Astrocyte (in vitro differentiated cells and primary cell): ENCODE data around the gene LRRN4CL. TPM values are rescaled to one million over a fixed set of nuclear protein-coding genes. Genes with fewer than 3 reads are reported as not detected.

Source experiments
- DNase-seq: peaks from one replicate; pipeline ENCODE4 v3.0.0-alpha.2; 2010; ENCODE audit warnings: low read depth
- FAIRE-seq: peaks from 2 replicates; lab custom pipeline; 2011; peaks lifted over from hg19 to GRCh38; lab: Jason Lieb, UNC
- H2AFZ ChIP-seq: 2 replicates; pipeline ENCODE4 v1.6.0; 2012; ENCODE audit warnings: low read depth, low read length, inconsistent platforms
- H3K27ac ChIP-seq: 2 replicates; pipeline ENCODE4 v1.5.1; 2011; ENCODE audit warnings: low read depth, low read length, inconsistent platforms
- H3K27me3 ChIP-seq: 2 replicates; pipeline ENCODE4 v1.6.0; 2011; ENCODE audit warnings: low read length, inconsistent platforms; ENCODE audit not compliant: insufficient read depth
- H3K36me3 ChIP-seq: 2 replicates; pipeline ENCODE4 v1.5.1; 2011; ENCODE audit warnings: low read length, inconsistent platforms; ENCODE audit not compliant: insufficient read depth
- H3K4me1 ChIP-seq: 2 replicates; pipeline ENCODE4 v1.5.1; 2011; ENCODE audit warnings: low read length, inconsistent platforms; ENCODE audit not compliant: insufficient read depth
- H3K4me2 ChIP-seq: 2 replicates; pipeline ENCODE4 v1.6.0; 2012; ENCODE audit warnings: low read length, inconsistent platforms
- H3K4me3 ChIP-seq: 2 replicates; pipeline ENCODE4 v1.5.1; 2011; ENCODE audit warnings: low read depth, mild to moderate bottlenecking, low read length, inconsistent platforms; ENCODE audit not compliant: insufficient read depth
- H3K79me2 ChIP-seq: 2 replicates; pipeline ENCODE4 v1.6.0; 2012; ENCODE audit warnings: mild to moderate bottlenecking, low read length, inconsistent platforms; ENCODE audit not compliant: insufficient read depth
- H3K9ac ChIP-seq: 2 replicates; pipeline ENCODE4 v1.6.0; 2012; ENCODE audit warnings: mild to moderate bottlenecking, low read length, inconsistent platforms
- H3K9me3 ChIP-seq: 2 replicates; pipeline ENCODE4 v1.5.1; 2012; ENCODE audit warnings: low read depth, mild to moderate bottlenecking, low read length, inconsistent platforms; ENCODE audit not compliant: insufficient read depth
- H4K20me1 ChIP-seq: 2 replicates; pipeline ENCODE4 v1.6.0; 2012; ENCODE audit warnings: low read length, inconsistent platforms; ENCODE audit not compliant: insufficient read depth
- H3K27ac Mint-ChIP-seq: one replicate; pipeline ENCODE4 v1.8.0; 2021; ENCODE audit warnings: mild to moderate bottlenecking, mixed read lengths; ENCODE audit not compliant: unreplicated experiment
- H3K27me3 Mint-ChIP-seq: one replicate; pipeline ENCODE4 v1.8.0; 2021; ENCODE audit warnings: low read depth, mixed read lengths; ENCODE audit not compliant: unreplicated experiment
- H3K36me3 Mint-ChIP-seq: one replicate; pipeline ENCODE4 v1.8.0; 2021; ENCODE audit warnings: low read depth, mixed read lengths; ENCODE audit not compliant: unreplicated experiment
- H3K4me1 Mint-ChIP-seq: one replicate; pipeline ENCODE4 v1.8.0; 2021; ENCODE audit warnings: low read depth, mixed read lengths; ENCODE audit not compliant: unreplicated experiment
- H3K4me3 Mint-ChIP-seq: one replicate; pipeline ENCODE4 v1.8.0; 2021; ENCODE audit warnings: mild to moderate bottlenecking, moderate library complexity, mixed read lengths; ENCODE audit not compliant: unreplicated experiment
- H3K9me3 Mint-ChIP-seq: one replicate; pipeline ENCODE4 v1.8.0; 2021; ENCODE audit warnings: mild to moderate bottlenecking, mixed read lengths; ENCODE audit not compliant: unreplicated experiment
- CTCF ChIP-seq: IDR thresholded peaks from 2 replicates; pipeline ENCODE4 v1.5.1; 2011; ENCODE audit warnings: low read depth, mild to moderate bottlenecking, inconsistent platforms, low read length, moderate library complexity; ENCODE audit not compliant: insufficient read depth
- EZH2 ChIP-seq: IDR thresholded peaks from 2 replicates; pipeline ENCODE4 v1.6.1; 2012; ENCODE audit warnings: mild to moderate bottlenecking, low read length, inconsistent platforms; ENCODE audit not compliant: insufficient read depth
- total RNA-seq: library from RNA; stranded (reverse); gene quantifications from 2 replicates; pipeline ENCODE4 v1.2.1, GENCODE V29; 2021

Gene LRRN4CL
- total RNA-seq, 1 donor from 2014 or later = 0.43 TPM

- TF ChIP-seq EZH2 (no peak), CTCF (no peak)
- peak overlapping the region; percentile 98 for H3K4me3 Mint-ChIP-seq
- Histone ChIP-seq H3K27ac (peak overlapping the region; percentile 98), H3K79me2 (peaks cover 77% of the 10 kb centered on the region), H3K4me3 (peak overlapping the region; percentile 96), H3K36me3 (peaks cover 19% of the 10 kb centered on the region), H3K27me3 (no peaks in the 10 kb centered on the region), H4K20me1 (peaks cover 29% of the 10 kb centered on the region), H3K4me1 (peaks cover 3% of the 10 kb centered on the region), H3K9me3 (no peaks in the 10 kb centered on the region), H3K4me2 (peak overlapping the region; percentile 93), H2AFZ (peak overlapping the region; percentile 67), H3K9ac (peak overlapping the region; percentile 100)
- H3K27me3 Mint-ChIP-seq = no peaks in the 10 kb centered on the region
- peaks cover 2% of the 10 kb centered on the region for H3K36me3 Mint-ChIP-seq
- DNase-seq = no peak
- FAIRE-seq = no peak
- H3K9me3 Mint-ChIP-seq = no peaks in the 10 kb centered on the region
- peaks cover 5% of the 10 kb centered on the region for H3K4me1 Mint-ChIP-seq
- H3K27ac Mint-ChIP-seq = peak overlapping the region; percentile 93
Observed at GRCh38 chr11:62645671-62645945, 43.7 kb downstream of the LRRN4CL start.

- TF ChIP-seq CTCF = no peak
- Histone ChIP-seq H3K4me3 (no peak overlapping the region), H2AFZ (no peak overlapping the region), H3K36me3 (peaks cover 20% of the 10 kb centered on the region), H3K4me1 (peaks cover 3% of the 10 kb centered on the region), H3K79me2 (peaks cover 77% of the 10 kb centered on the region), H3K27me3 (no peaks in the 10 kb centered on the region), H3K9ac (no peak overlapping the region), H3K4me2 (no peak overlapping the region), H3K9me3 (no peaks in the 10 kb centered on the region), H4K20me1 (peaks cover 35% of the 10 kb centered on the region), H3K27ac (no peak overlapping the region)
- H3K4me1 Mint-ChIP-seq = peaks cover 5% of the 10 kb centered on the region
- no peaks in the 10 kb centered on the region for H3K9me3 Mint-ChIP-seq
- no peak overlapping the region for H3K4me3 Mint-ChIP-seq
- no peak for FAIRE-seq
- H3K27ac Mint-ChIP-seq = peak overlapping the region; percentile 26
- DNase-seq = no peak
- H3K36me3 Mint-ChIP-seq = peaks cover 7% of the 10 kb centered on the region
- no peaks in the 10 kb centered on the region for H3K27me3 Mint-ChIP-seq
Observed at GRCh38 chr11:62644220-62644619, 45.1 kb downstream of the LRRN4CL start.

Other genes with a start within 250 kb of the LRRN4CL start
- 305 and 378 TPM in 2 replicates for gene AHNAK, start 142.7 kb downstream of the LRRN4CL start, total RNA-seq
- gene EEF1G, start 115.6 kb downstream of the LRRN4CL start, total RNA-seq = 1,185 and 1,298 TPM in 2 replicates
- 16.8 and 18.3 TPM in 2 replicates for gene TUT1, start 98.0 kb downstream of the LRRN4CL start, total RNA-seq
- 123 and 136 TPM in 2 replicates for gene MTA2, start 87.7 kb downstream of the LRRN4CL start, total RNA-seq
- gene EML3, start 76.8 kb downstream of the LRRN4CL start, total RNA-seq = 25.5 and 29.8 TPM in 2 replicates
- gene ROM1, start 76.3 kb downstream of the LRRN4CL start, total RNA-seq = 0.79 and 1.3 TPM in 2 replicates
- 52.4 and 54.5 TPM in 2 replicates for gene B3GAT3, start 67.5 kb downstream of the LRRN4CL start, total RNA-seq
- 323 and 344 TPM in 2 replicates for gene GANAB, start 42.9 kb downstream of the LRRN4CL start, total RNA-seq
- gene INTS5, start 36.2 kb downstream of the LRRN4CL start, total RNA-seq = 16.7 and 18.4 TPM in 2 replicates
- gene C11orf98, start 24.3 kb downstream of the LRRN4CL start, total RNA-seq = 60.0 and 69.8 TPM in 2 replicates
- 15.6 and 23.3 TPM in 2 replicates for gene CSKMT, start 24.2 kb downstream of the LRRN4CL start, total RNA-seq
- 7.2 and 8.7 TPM in 2 replicates for gene UQCC3, start 17.9 kb downstream of the LRRN4CL start, total RNA-seq
- gene LBHD1, start 17.3 kb downstream of the LRRN4CL start, total RNA-seq = 6.4 and 8.0 TPM in 2 replicates
- gene UBXN1, start 10.5 kb downstream of the LRRN4CL start, total RNA-seq = 80.0 and 89.8 TPM in 2 replicates
- gene BSCL2, start 17.9 kb upstream of the LRRN4CL start, total RNA-seq = 51.1 and 55.0 TPM in 2 replicates
- 0.46 TPM in 1 of 2 replicates, not detected in the other for gene GNG3, start 18.1 kb upstream of the LRRN4CL start, total RNA-seq
- 39.9 and 40.0 TPM in 2 replicates for gene HNRNPUL2, start 37.9 kb upstream of the LRRN4CL start, total RNA-seq
- 51.9 and 60.8 TPM in 2 replicates for gene TTC9C, start 39.0 kb upstream of the LRRN4CL start, total RNA-seq
- 11.0 and 11.2 TPM in 2 replicates for gene ZBTB3, start 64.6 kb upstream of the LRRN4CL start, total RNA-seq
- gene POLR2G, start 72.0 kb upstream of the LRRN4CL start, total RNA-seq = 88.3 and 89.1 TPM in 2 replicates
- gene TAF6L, start 81.9 kb upstream of the LRRN4CL start, total RNA-seq = 14.7 and 15.1 TPM in 2 replicates
- gene TMEM179B, start 97.9 kb upstream of the LRRN4CL start, total RNA-seq = 51.3 and 57.5 TPM in 2 replicates
- gene TMEM223, start 102.5 kb upstream of the LRRN4CL start, total RNA-seq = 7.8 and 11.3 TPM in 2 replicates
- gene NXF1, start 115.9 kb upstream of the LRRN4CL start, total RNA-seq = 51.4 and 55.9 TPM in 2 replicates
- 44.2 and 45.7 TPM in 2 replicates for gene STX5, start 142.5 kb upstream of the LRRN4CL start, total RNA-seq
- not detected in 2 replicates for gene TEX54, start 143.3 kb upstream of the LRRN4CL start, total RNA-seq
- 46.8 and 53.5 TPM in 2 replicates for gene WDR74, start 150.1 kb upstream of the LRRN4CL start, total RNA-seq
- gene SLC3A2, start 191.4 kb upstream of the LRRN4CL start, total RNA-seq = 588 and 592 TPM in 2 replicates
- not detected in 2 replicates for gene CHRM1, start 231.8 kb upstream of the LRRN4CL start, total RNA-seq